Activated naive CD4-positive, alpha-beta T cell treated with anti-CD3 and anti-CD28 coated beads, Interleukin-2, amount 50 U/mL, for 24 hours (primary cell): ENCODE measurements around the gene ZNF799.
"Not testable (repeated sequence)": the region's sequence is repeated elsewhere in the genome, so short reads cannot be mapped to it uniquely, and the experiment has no call there.

ENCODE experiments used
- H3K27ac Mint-ChIP-seq: one replicate; pipeline ENCODE4 v1.8.0; 2021; ENCODE audit warnings: mild to moderate bottlenecking, mixed read lengths
- H3K27me3 Mint-ChIP-seq: one replicate; pipeline ENCODE4 v1.8.0; 2021; ENCODE audit warnings: mixed read lengths
- H3K36me3 Mint-ChIP-seq: one replicate; pipeline ENCODE4 v1.8.0; 2021; ENCODE audit warnings: mixed read lengths
- H3K4me1 Mint-ChIP-seq: one replicate; pipeline ENCODE4 v1.8.0; 2021; ENCODE audit warnings: mixed read lengths
- H3K4me3 Mint-ChIP-seq: one replicate; pipeline ENCODE4 v1.8.0; 2021; ENCODE audit warnings: mild to moderate bottlenecking, mixed read lengths
- H3K9me3 Mint-ChIP-seq: one replicate; pipeline ENCODE4 v1.8.0; 2021; ENCODE audit warnings: mixed read lengths

ZNF799 gene

DNA sequence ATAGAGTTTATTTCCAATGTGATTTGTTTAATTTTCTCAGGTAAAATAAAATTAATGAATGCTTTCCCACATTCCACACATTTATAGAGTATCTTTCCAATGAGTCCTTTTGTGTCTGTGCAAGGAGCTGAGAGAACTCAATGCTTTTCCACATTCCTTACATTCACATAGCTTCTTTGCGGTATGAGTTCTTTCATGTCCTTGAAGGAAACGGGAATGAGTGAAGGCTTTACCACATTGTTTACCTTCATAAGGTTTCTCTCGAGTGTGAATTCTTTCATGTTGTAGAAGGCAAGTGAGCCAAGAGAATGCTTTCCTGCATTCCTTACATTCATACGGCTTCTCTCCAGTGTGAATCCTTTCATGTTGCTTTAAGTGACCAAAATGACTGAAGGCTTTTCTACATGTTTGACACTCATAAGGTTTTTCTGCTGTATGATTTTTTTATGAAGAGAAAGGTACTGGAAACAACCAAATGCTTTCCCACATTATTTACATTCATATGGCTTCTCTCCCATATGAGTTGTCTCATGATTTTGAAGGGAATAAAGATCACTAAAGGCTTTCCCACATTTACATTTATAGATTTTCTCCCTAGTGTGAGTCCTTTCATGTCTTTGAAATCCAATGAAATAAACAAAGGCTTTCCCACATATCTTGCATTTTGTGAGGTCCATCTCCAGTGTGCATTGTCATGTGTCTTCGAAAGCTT lies 21.2 kb downstream of the ZNF799 start:
- Mint-ChIP-seq H3K36me3 (peaks cover 37% of the 10 kb centered on the region), H3K9me3 (peaks cover 14% of the 10 kb centered on the region), H3K27me3 (no peaks in the 10 kb centered on the region), H3K27ac (no peak overlapping the region), H3K4me1 (no peaks in the 10 kb centered on the region), H3K4me3 (no peak overlapping the region)

- Mint-ChIP-seq H3K27me3 (no peaks in the 10 kb centered on the region), H3K9me3 (peaks cover 7% of the 10 kb centered on the region), H3K36me3 (peaks cover 13% of the 10 kb centered on the region), H3K4me1 (no peaks in the 10 kb centered on the region), H3K27ac (no peak overlapping the region), H3K4me3 (no peak overlapping the region)
These were observed 27.0 kb downstream of the ZNF799 start for GRCh38 chr19:12374026-12374425.

DNA sequence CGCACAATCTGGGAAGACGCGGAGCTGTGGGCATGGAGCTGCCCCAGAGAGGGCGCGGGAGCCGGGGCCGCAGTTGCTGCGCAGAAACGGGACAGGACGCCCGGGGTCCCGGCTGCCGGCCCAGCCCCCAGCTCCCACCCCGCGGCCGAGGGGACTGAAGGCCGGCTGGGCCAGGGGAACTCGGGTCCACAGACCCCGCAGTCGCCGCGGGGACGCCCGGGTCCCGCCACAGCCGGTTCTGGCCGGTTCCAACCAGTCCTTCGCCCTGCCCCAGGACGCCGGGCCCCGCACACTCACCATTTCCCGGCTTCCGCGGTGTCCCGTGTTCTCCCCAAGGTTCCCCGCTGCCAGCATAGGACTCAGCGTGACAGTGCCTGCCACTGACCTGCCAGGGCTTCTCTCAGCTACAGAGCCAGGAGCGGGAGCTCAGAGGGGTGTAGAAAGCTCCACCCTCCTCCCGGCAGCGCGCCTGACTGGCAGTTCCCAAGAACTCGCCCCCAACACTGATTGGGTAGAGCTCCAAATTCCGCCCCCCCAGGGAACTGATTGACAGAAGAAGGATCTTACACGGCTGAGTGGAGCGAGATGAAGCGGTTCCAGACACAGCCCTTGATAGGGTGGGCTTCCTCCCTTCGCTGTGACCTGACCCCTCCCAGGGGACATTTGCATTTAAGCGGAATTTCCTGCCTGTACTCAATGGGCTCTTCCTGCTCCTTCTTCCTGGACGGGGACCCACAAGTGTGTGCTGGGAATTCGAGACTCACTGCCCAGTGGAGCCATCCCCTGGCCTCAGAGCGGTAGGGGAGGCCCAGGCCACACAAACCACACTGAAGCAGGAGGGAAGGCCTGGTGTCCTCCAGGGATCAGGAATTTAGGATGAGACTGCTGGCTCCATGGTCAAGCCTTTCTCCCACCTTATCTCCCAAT lies 35.6 kb downstream of the ZNF799 start, which contains the start of gene ZNF442:
TSS of gene ZNF442 (minus strand) at position 448 of the 927 bp plus-strand sequence. CDS start 2,052 bp downstream, outside the sequence.
- no peaks in the 10 kb centered on the region for H3K9me3 Mint-ChIP-seq
- H3K27ac Mint-ChIP-seq: peak within 1 kb of the TSS; percentile 68

GRCh38 chr19:12364391-12365235 lies 36.5 kb downstream of the ZNF799 start:
- Mint-ChIP-seq H3K36me3 (no peaks in the 10 kb centered on the region), H3K4me3 (peak overlapping the region; percentile 98), H3K4me1 (peaks cover 22% of the 10 kb centered on the region), H3K27ac (peak overlapping the region; percentile 68), H3K9me3 (no peaks in the 10 kb centered on the region), H3K27me3 (no peaks in the 10 kb centered on the region)

More for the DNA sequence above, 35.6 kb downstream of the ZNF799 start, which contains the start of gene ZNF442:
- H3K4me1 Mint-ChIP-seq: peaks cover 22% of the 10 kb centered on the region
- peak within 1 kb of the TSS; percentile 98 for H3K4me3 Mint-ChIP-seq
- H3K36me3 Mint-ChIP-seq: no peaks in the 10 kb centered on the region
- no peaks in the 10 kb centered on the region for H3K27me3 Mint-ChIP-seq

GRCh38 chr19:12362236-12362635 lies 38.8 kb downstream of the ZNF799 start:
- not testable (repeated sequence) for H3K27me3 Mint-ChIP-seq, H3K9me3 Mint-ChIP-seq, H3K36me3 Mint-ChIP-seq, H3K4me3 Mint-ChIP-seq, H3K27ac Mint-ChIP-seq
- H3K4me1 Mint-ChIP-seq: peaks cover 22% of the 10 kb centered on the region

GRCh38 chr19:12353375-12353774 lies 47.7 kb downstream of the ZNF799 start:
- no peak overlapping the region for H3K4me3 Mint-ChIP-seq
- H3K9me3 Mint-ChIP-seq: peaks cover 24% of the 10 kb centered on the region
- no peak overlapping the region for H3K27ac Mint-ChIP-seq
- no peaks in the 10 kb centered on the region for H3K4me1 Mint-ChIP-seq
- H3K36me3 Mint-ChIP-seq: peaks cover 38% of the 10 kb centered on the region
- no peaks in the 10 kb centered on the region for H3K27me3 Mint-ChIP-seq

DNA sequence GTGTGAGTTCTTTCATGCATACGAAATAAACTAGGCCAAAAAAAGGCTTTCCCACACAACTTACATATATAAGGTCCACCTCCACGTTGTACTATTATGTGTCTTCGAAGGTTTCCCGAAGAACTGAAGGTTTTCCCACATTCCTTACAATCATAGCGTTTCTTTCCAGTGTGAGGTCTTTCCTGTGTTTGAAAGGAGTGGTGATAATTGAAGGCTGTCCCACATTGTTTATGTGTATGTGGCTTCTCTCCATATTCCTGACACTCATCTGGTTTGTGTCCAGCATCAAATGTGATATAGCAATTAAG lies 50.2 kb downstream of the ZNF799 start:
- Mint-ChIP-seq H3K36me3 (peaks cover 36% of the 10 kb centered on the region), H3K4me3 (no peak overlapping the region)

GRCh38 chr19:12350185-12350889 lies 50.7 kb downstream of the ZNF799 start:
- H3K36me3 Mint-ChIP-seq: peaks cover 36% of the 10 kb centered on the region
- no peaks in the 10 kb centered on the region for H3K4me1 Mint-ChIP-seq
- H3K27ac Mint-ChIP-seq: no peak overlapping the region
- H3K27me3 Mint-ChIP-seq: no peaks in the 10 kb centered on the region
- H3K9me3 Mint-ChIP-seq: peaks cover 24% of the 10 kb centered on the region
- no peak overlapping the region for H3K4me3 Mint-ChIP-seq

More for the DNA sequence above, 50.2 kb downstream of the ZNF799 start:
- Mint-ChIP-seq H3K27me3 (no peaks in the 10 kb centered on the region), H3K4me1 (no peaks in the 10 kb centered on the region), H3K9me3 (peaks cover 24% of the 10 kb centered on the region), H3K27ac (no peak overlapping the region)

DNA sequence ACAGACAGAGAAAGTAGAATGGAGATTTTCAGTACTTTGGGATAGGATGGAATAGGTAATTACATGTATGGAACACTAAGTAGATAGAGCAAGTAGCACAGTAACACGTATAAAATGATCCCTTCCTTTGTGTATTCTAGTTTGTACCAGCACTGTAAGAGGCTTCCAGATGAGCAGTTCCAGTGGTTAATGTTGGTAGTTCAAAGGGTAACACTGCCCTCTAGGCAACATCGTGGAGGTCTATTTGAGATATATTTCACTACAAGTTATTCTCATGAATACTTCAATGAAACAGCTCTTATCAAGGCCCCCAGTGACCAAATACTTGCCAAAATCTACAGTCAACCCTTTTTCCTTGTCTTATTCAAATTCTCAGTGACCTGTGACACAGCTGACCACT lies 54.2 kb downstream of the ZNF799 start:
- H3K4me1 Mint-ChIP-seq: no peaks in the 10 kb centered on the region
- peaks cover 11% of the 10 kb centered on the region for H3K9me3 Mint-ChIP-seq
- no peak overlapping the region for H3K27ac Mint-ChIP-seq
- no peaks in the 10 kb centered on the region for H3K27me3 Mint-ChIP-seq
- H3K36me3 Mint-ChIP-seq: peaks cover 25% of the 10 kb centered on the region
- no peak overlapping the region for H3K4me3 Mint-ChIP-seq

DNA sequence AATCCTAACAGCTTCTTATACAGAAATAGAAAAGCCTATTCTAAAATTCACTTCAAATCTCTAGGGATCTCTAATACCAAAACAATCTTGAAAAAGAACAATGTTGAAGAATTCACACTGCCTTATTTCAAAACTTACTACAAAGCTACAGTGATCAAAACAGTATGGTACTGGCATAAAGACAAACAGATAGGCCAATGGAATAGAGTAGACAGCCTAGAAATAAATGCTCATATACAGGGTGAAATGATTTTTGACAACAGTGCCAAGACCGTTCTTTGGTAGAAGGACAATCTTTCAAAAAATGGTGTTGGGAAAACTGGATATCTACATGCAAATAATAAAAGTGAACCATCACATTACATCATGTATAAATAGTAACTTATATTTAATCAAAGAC lies 55.9 kb downstream of the ZNF799 start:
- no peaks in the 10 kb centered on the region for H3K27me3 Mint-ChIP-seq
- peaks cover 14% of the 10 kb centered on the region for H3K36me3 Mint-ChIP-seq
- no peaks in the 10 kb centered on the region for H3K4me1 Mint-ChIP-seq
- peaks cover 4% of the 10 kb centered on the region for H3K9me3 Mint-ChIP-seq
- no peak overlapping the region for H3K27ac Mint-ChIP-seq
- no peak overlapping the region for H3K4me3 Mint-ChIP-seq
